WERI-Rb-1 (cell line): ENCODE results near the gene PA2G4.
A peak's percentile ranks its signal among the peaks of the same experiment; 100 is the strongest.

Experiments
- DNase-seq: peaks from one replicate; pipeline ENCODE4 v3.0.0-alpha.2; 2020
- H3K27ac ChIP-seq: fragments of 250-450 bp; sonication (Bioruptor Pico); 2 replicates; pipeline ENCODE4 v1.5.1; 2020; ENCODE audit warnings: mild to moderate bottlenecking, moderate library complexity
- H3K27me3 ChIP-seq: fragments of 250-450 bp; sonication (Bioruptor Pico); 2 replicates; pipeline ENCODE4 v1.5.1; 2021; ENCODE audit warnings: mild to moderate bottlenecking, low read depth, moderate library complexity; ENCODE audit not compliant: insufficient read depth, severe bottlenecking
- H3K36me3 ChIP-seq: fragments of 250-450 bp; sonication (Bioruptor Pico); 2 replicates; pipeline ENCODE4 v1.5.1; 2020; ENCODE audit warnings: mild to moderate bottlenecking, moderate library complexity
- H3K4me3 ChIP-seq: 2 replicates; pipeline ENCODE4 v1.5.1; 2011; ENCODE audit warnings: low read depth, mild to moderate bottlenecking, control low read depth, low read length
- H3K9me3 ChIP-seq: fragments of 250-450 bp; sonication (Bioruptor Pico); 2 replicates; pipeline ENCODE4 v1.5.1; 2021; ENCODE audit warnings: mild to moderate bottlenecking, moderate library complexity; ENCODE audit not compliant: severe bottlenecking
- CTCF ChIP-seq: IDR thresholded peaks from 2 replicates; pipeline ENCODE4 v1.5.1; 2011; ENCODE audit warnings: low read depth, mild to moderate bottlenecking, control low read depth, inconsistent platforms, low read length

The PA2G4 gene

GRCh38 chr12:56159482-56160192 is 55.3 kb downstream of the PA2G4 start:
- Histone ChIP-seq H3K4me3 (peak overlapping the region; percentile 70), H3K36me3 (peaks cover 74% of the 10 kb centered on the region)

DNA sequence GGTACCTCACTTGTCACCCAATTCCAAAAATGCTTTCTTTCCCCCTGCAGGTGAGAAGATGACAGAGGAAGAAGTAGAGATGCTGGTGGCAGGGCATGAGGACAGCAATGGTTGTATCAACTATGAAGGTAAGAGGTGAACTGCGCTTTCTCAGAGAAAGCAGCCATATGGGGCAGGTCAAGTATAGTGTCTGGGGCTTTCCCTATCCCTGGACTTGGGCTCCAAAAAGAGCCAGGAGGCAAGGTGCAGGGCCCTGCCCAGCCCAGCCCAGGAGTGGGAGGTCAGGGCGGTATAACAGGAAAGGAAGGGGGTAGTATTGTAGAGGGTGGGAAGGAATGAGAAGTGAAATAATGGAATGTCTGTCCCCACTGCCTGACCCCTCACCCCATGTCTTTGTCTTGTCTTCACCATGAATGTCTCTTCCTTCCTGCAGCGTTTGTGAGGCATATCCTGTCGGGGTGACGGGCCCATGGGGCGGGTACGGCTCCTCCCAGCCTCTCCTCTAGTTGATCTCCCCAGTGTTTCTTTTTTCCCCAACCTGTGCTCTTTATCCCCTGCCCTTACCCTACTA is 55.9 kb downstream of the PA2G4 start:
- H3K4me3 ChIP-seq, result no peak overlapping the region
- H3K9me3 ChIP-seq, result no peaks in the 10 kb centered on the region
- H3K36me3 ChIP-seq, result peaks cover 77% of the 10 kb centered on the region
- no peaks in the 10 kb centered on the region for H3K27me3 ChIP-seq
- DNase-seq, result no peak
- H3K27ac ChIP-seq, result peak overlapping the region; percentile 52
- TF ChIP-seq CTCF, result no peak

More at GRCh38 chr12:56159482-56160192, 55.3 kb downstream of the PA2G4 start:
- Histone ChIP-seq H3K27ac (peak overlapping the region; percentile 52), H3K9me3 (no peaks in the 10 kb centered on the region), H3K27me3 (no peaks in the 10 kb centered on the region)
- TF ChIP-seq CTCF, result no peak
- DNase-seq, result no peak

- TF ChIP-seq CTCF, result no peak
- Histone ChIP-seq H3K9me3 (no peaks in the 10 kb centered on the region), H3K36me3 (peaks cover 77% of the 10 kb centered on the region), H3K27ac (peak overlapping the region; percentile 52), H3K4me3 (no peak overlapping the region), H3K27me3 (no peaks in the 10 kb centered on the region)
- no peak for DNase-seq
Measured at GRCh38 chr12:56160894-56161689, 56.7 kb downstream of the PA2G4 start.

- Histone ChIP-seq H3K9me3 (no peaks in the 10 kb centered on the region), H3K4me3 (no peak overlapping the region), H3K36me3 (peaks cover 80% of the 10 kb centered on the region), H3K27me3 (no peaks in the 10 kb centered on the region), H3K27ac (peak overlapping the region; percentile 52)
- no peak for DNase-seq
- TF ChIP-seq CTCF, result no peak
Measured at GRCh38 chr12:56161690-56162351, 57.5 kb downstream of the PA2G4 start.

- peaks cover 88% of the 10 kb centered on the region for H3K36me3 ChIP-seq
- no peak for TF ChIP-seq CTCF
Measured at GRCh38 chr12:56162468-56163290, 58.3 kb downstream of the PA2G4 start.

More at GRCh38 chr12:56162468-56163290, 58.3 kb downstream of the PA2G4 start:
- no peaks in the 10 kb centered on the region for H3K27me3 ChIP-seq
- no peak overlapping the region for H3K4me3 ChIP-seq
- H3K27ac ChIP-seq, result peak overlapping the region; percentile 47
- peak; percentile 51 for DNase-seq
- H3K9me3 ChIP-seq, result no peaks in the 10 kb centered on the region
